Thyroid gland (tissue), 4 donors: ENCODE data around the gene GAS2. TPM values are rescaled to one million over a fixed set of nuclear protein-coding genes. Genes with fewer than 3 reads are reported as not detected.

Experiments used
- DNase-seq, 2 donors: peaks; one replicate each; pipeline ENCODE4 v3.0.0-alpha.2; 2019
- H3K27ac ChIP-seq, 3 donors: fragments of 200-600 bp; sonication (generic); 1 replicate in 2 of 3; 2 replicates in 1 of 3; pipeline ENCODE4 v1.5.1; 2016 to 2019; ENCODE audit warnings: mild to moderate bottlenecking in 1 of 3, moderate library complexity in 1 of 3
- H3K27me3 ChIP-seq: fragments of 200-600 bp; sonication (generic); one replicate; pipeline ENCODE4 v1.5.1; 2019
- H3K36me3 ChIP-seq, 2 donors: fragments of 200-600 bp; sonication (generic); one replicate each; pipeline ENCODE4 v1.5.1; 2016 to 2019
- H3K4me1 ChIP-seq, 2 donors: fragments of 200-600 bp; sonication (generic); one replicate each; pipeline ENCODE4 v1.5.1; 2017 to 2019
- H3K4me3 ChIP-seq, 3 donors: fragments of 200-600 bp; sonication (generic); replicated peaks in 1 of 3; 1 replicate in 2 of 3; 2 replicates in 1 of 3; pipeline ENCODE4 v1.5.1; 2016; ENCODE audit warnings: mild to moderate bottlenecking in 1 of 3
- H3K9me3 ChIP-seq: fragments of 200-600 bp; sonication (generic); one replicate; pipeline ENCODE4 v1.5.1; 2017
- CTCF ChIP-seq, 6 experiments: fragments of 200-600 bp in 3 of 6; fragments of 450-650 bp in 3 of 6; sonication (generic) in 3 of 6; IDR thresholded peaks; one replicate each; pipeline ENCODE4 v1.5.1; 2016 to 2019; ENCODE audit warnings: antibody characterized with exemption in 6 of 6, mild to moderate bottlenecking in 2 of 6, inconsistent platforms in 1 of 6, moderate library complexity in 1 of 6
- POLR2A ChIP-seq, 2 donors: fragments of 450-650 bp; IDR thresholded peaks; one replicate each; pipeline ENCODE4 v1.6.1; 2017; ENCODE audit warnings: antibody characterized with exemption in 2 of 2, mild to moderate bottlenecking in 2 of 2, moderate library complexity in 1 of 2
- WGBS, 2 donors: methylation state at CpG; one replicate each; pipeline ENCODE4 v1.1.5; 2017; 5-methylcytosine and 5-hydroxymethylcytosine counted together
- intact Hi-C: fragments of 100-400 bp; cut with DNase I; formaldehyde crosslinking; loops from one replicate; pipeline ENCODE4 v1.15.1; 2023
- small RNA-seq: library from RNA; depleted of rRNA; stranded (forward); fragments of <200 nt; gene quantifications from one replicate; pipeline ENCODE3, GENCODE V24; 2016
- total RNA-seq, 4 donors: library from RNA; depleted of rRNA; stranded (reverse); fragments of >200 nt; gene quantifications; one replicate each; pipeline ENCODE4 v1.2.3, GENCODE V29; 2016

The GAS2 gene
- total RNA-seq, 4 donors from 2014 or later = 2.3 to 10.2 (median 4.9) TPM; not detected in 1

- WGBS, 2 donors = 75 to 80% methylated on average over 3 of the region's 3 CpGs
- Histone ChIP-seq H3K4me3 (no peak overlapping the region), H3K27me3 (no peaks in the 10 kb centered on the region), H3K9me3 (no peaks in the 10 kb centered on the region), H3K4me1 (peaks cover 7% of the 10 kb centered on the region in 2 donors), H3K27ac (no peak overlapping the region), H3K36me3 (no peaks in the 10 kb centered on the region)
- no peak for TF ChIP-seq POLR2A (IDR thresholded peaks at IDR 0.05)
- TF ChIP-seq CTCF (IDR thresholded peaks at IDR 0.05) = no peak
- intact Hi-C loops = no loop called here
- DNase-seq = no peak
Measured at GRCh38 chr11:22832315-22833015, 166.1 kb downstream of the GAS2 start.

- no peak for DNase-seq
- WGBS, 2 donors = 95 to 100% methylated on average over 1 of the region's 1 CpG
- intact Hi-C loops = no loop called here
- no peak overlapping the region for H3K4me3 ChIP-seq
- no peaks in the 10 kb centered on the region for H3K36me3 ChIP-seq
- no peaks in the 10 kb centered on the region for H3K4me1 ChIP-seq
- no peak for TF ChIP-seq CTCF (IDR thresholded peaks at IDR 0.05)
- no peak for TF ChIP-seq POLR2A (IDR thresholded peaks at IDR 0.05)
- no peak overlapping the region for H3K27ac ChIP-seq
- no peaks in the 10 kb centered on the region for H3K27me3 ChIP-seq
- H3K9me3 ChIP-seq = no peaks in the 10 kb centered on the region
Measured at GRCh38 chr11:22846726-22847125, 180.3 kb downstream of the GAS2 start.

GRCh38 chr11:22851477-22851876 lies 185.1 kb downstream of the GAS2 start:
- DNase-seq = no peak
- Histone ChIP-seq H3K4me1 (no peaks in the 10 kb centered on the region), H3K36me3 (no peaks in the 10 kb centered on the region), H3K27me3 (no peaks in the 10 kb centered on the region), H3K27ac (no peak overlapping the region), H3K9me3 (no peaks in the 10 kb centered on the region), H3K4me3 (no peak overlapping the region)
- intact Hi-C loops = no loop called here
- no peak for TF ChIP-seq CTCF (IDR thresholded peaks at IDR 0.05)
- TF ChIP-seq POLR2A (IDR thresholded peaks at IDR 0.05) = no peak

- Histone ChIP-seq H3K27me3 (no peaks in the 10 kb centered on the region), H3K27ac (no peak overlapping the region), H3K9me3 (no peaks in the 10 kb centered on the region), H3K36me3 (no peaks in the 10 kb centered on the region), H3K4me3 (no peak overlapping the region), H3K4me1 (no peaks in the 10 kb centered on the region)
- no peak for TF ChIP-seq CTCF (IDR thresholded peaks at IDR 0.05)
- no peak for TF ChIP-seq POLR2A (IDR thresholded peaks at IDR 0.05)
- intact Hi-C loops = no loop called here
- DNase-seq = no peak
- WGBS, 2 donors = 92 to 93% methylated on average over 6 of the region's 6 CpGs
Measured at GRCh38 chr11:22859756-22860155, 193.3 kb downstream of the GAS2 start.

- Histone ChIP-seq H3K27me3 (no peaks in the 10 kb centered on the region), H3K4me1 (no peaks in the 10 kb centered on the region), H3K36me3 (no peaks in the 10 kb centered on the region), H3K4me3 (no peak within 1 kb of the TSS), H3K9me3 (no peaks in the 10 kb centered on the region), H3K27ac (no peak within 1 kb of the TSS)
- DNase-seq = no peak
- intact Hi-C loops = no loop called here
- 93 to 99% methylated on average over 4 of the region's 4 CpGs for WGBS, 2 donors
- TF ChIP-seq POLR2A (IDR thresholded peaks at IDR 0.05) (no peak), CTCF (IDR thresholded peaks at IDR 0.05) (no peak)
Measured at GRCh38 chr11:22860241-22860640, 193.8 kb downstream of the GAS2 start, which contains the start of gene CCDC179. TSS of gene CCDC179 (minus strand) at chr11:22860474. CDS start at chr11:22860421, 53 bp downstream.

Small RNA genes lying within 50 kb of the gene (small RNA-seq; reads per million reads assigned to genes)
- 0.28 reads per million for gene RNA5SP338

Other genes with a start within 250 kb of the GAS2 start
- 10 to 100 TPM in 3 of 4 donors, 1 to 10 TPM in 1; 8.6 to 15.2 (median 13.4) TPM for gene FANCF, start 40.8 kb upstream of the GAS2 start, total RNA-seq
- 10 to 100 TPM; 20.4 to 30.6 (median 29.2) TPM for gene SVIP, start 163.2 kb downstream of the GAS2 start, total RNA-seq
- not detected for gene CCDC179, start 193.9 kb downstream of the GAS2 start, total RNA-seq